ENCODE data around the gene EEA1.
A peak's percentile ranks its signal among the peaks of the same experiment; 100 is the strongest.
"Not testable (repeated sequence)": the region's sequence is repeated elsewhere in the genome, so short reads cannot be mapped to it uniquely, and the experiment has no call there.

EEA1 gene

DNA sequence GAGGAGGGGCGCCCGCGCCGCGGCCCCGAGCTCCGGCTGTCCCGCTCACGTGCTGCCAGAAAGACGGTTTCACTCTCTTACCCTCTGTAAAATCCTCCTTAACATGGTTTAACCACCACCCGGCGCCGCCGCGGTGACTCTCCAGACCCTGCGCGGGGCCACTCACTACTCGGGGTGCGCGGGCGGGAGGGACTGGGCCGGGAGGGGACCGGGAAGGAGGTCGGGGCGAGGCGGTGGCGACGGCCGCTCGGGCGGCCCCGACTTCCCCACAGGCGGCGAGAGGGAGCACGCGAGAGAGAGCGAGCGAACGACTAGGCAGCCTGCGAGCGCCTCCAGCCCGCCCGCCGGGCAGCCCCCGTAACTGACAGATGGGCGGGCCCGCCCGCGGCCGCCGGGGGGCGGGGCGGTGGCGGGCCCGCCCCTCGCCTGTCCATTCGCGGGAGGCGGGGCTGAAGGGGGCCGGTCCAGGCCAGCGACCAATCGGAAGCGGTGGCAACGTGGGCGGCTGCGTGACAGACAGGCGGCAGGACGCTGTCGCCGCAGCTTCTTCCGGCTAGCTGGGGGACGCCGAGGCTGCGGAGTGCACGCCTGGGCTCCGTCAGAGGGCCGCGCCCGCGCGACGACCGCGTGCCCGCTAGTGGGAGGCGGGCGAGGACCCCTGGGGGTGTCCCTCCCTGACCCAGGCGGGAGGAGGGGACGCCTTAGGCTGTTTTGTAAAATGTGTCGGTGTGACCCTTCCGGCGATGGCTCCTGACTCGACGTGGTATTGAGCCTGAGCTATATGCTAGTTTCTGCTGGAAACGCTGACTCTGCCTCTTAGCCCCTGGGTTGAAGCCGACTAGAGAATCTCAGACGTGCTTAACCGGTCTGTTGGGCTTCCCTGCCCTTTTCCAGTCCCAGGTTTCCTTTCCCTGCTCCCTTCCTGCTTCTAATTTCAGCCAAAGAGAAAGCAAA is at the start of gene EEA1:
TSS of gene EEA1 (minus strand) at position 334 of the 954 bp plus-strand sequence. CDS start at position 105, 229 bp downstream.
- DNase-seq (ENCODE audit: low read depth): peak; percentile 86

- DNase-seq (ENCODE audit: low read depth): no peak
Observed at GRCh38 chr12:92978607-92979006, 49.5 kb upstream of the EEA1 start.

DNA sequence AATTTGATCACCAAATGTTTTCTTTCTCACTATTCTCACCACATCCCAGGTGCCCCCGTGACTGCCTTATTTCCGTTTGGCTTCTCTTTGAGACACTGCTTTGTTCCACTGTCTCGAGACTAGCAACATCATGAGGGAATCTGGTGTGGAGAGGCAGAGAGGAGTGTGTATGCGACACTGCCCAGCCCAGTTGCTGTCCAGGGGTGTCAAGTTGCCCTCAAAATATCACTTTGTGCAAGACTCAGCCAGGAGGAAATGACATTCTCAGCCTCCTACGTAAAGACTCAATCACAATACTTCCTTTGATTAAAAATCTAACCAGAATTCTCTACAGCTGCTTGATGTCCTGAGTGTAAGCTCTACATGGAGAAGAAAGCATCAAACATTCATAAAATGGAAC is 48.2 kb upstream of the EEA1 start:
- DNase-seq (ENCODE audit: low read depth): no peak

DNA sequence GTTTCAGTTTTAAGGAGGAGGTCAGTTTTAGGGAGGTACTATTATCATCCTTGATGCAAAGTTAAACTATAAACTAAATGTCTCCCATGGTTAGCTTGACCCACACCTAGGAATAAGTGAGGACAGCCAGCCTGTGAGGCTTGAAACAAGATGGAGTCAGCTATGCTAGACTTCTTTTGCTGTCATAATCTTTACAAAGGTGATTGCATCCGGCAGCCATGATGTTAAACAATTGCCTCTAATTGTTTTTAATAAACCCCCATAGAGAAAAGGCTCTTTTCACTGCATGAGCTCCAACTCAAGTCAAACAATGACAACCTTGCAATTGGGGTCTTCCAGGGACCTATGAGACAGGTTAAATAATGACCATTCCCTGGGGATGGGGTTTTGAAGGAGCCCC is 45.7 kb upstream of the EEA1 start:
- no peak for DNase-seq (ENCODE audit: low read depth)

GRCh38 chr12:92973614-92974013 is 44.5 kb upstream of the EEA1 start:
- DNase-seq (ENCODE audit: low read depth): no peak

GRCh38 chr12:92971859-92972524 is 42.9 kb upstream of the EEA1 start:
- DNase-seq (ENCODE audit: low read depth): peak; percentile 58

- DNase-seq (ENCODE audit: low read depth): no peak
Observed at GRCh38 chr12:92968176-92968813, 39.2 kb upstream of the EEA1 start.

DNA sequence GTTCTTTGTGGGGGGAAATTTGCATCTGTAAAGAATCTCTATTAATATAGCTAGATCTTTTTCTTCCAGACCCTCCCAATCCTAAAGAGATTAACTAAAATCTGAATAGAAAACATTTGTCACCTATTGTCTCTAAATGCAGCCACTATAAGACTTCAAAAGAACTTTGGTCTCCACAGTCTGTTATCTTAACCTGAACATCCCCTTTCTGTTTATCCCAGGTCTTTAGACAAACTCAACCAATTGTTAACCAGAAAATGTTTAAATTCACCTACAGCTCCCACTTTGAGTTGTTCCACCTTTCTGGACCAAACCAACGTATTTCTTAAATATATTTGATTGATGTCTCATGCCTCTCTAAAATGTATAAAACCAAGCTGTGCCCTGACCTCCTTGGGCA is 35.3 kb upstream of the EEA1 start:
- DNase-seq (ENCODE audit: low read depth): not testable (repeated sequence)

GRCh38 chr12:92961949-92962348 is 32.9 kb upstream of the EEA1 start:
- DNase-seq (ENCODE audit: low read depth): no peak

GRCh38 chr12:92955997-92956663 is 27.0 kb upstream of the EEA1 start:
- no peak for DNase-seq (ENCODE audit: low read depth)

DNA sequence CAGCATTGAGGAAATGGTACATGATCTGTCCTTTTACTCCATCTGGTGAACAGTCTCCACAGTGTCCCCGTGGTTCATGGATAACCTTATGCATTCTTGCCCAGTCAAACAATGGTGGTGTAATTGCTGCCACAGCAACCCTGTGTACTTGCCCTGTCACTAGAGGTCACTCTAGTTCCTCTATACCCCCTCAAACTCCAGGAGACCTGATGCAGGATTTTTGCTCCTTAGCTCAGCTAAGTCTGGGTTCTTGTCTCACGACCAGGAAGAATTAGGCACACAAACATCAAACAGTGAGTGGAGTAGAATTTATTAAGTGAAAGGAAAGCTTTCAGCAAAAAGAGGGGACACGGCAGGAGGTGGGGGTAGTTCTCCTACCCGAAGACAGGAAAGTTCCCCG is 24.7 kb upstream of the EEA1 start:
- DNase-seq (ENCODE audit: low read depth): no peak

DNA sequence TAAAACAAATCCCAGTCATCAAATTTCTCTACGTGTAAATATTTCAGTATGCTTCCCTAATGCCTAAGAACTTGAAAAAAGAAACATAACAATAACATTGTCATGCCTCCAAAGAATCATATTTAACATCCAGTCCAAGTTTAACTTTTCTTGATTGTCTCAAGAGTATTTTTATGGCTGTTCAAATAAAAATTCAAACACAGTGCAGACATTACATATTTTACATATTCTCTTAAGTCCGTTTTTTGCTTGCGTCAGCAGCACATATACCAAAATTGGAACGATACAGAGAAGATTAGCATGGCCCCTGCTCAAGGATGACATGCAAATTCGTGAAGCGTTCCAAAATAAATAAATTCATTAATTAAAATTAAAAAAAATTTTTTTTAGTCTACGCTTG is 23.3 kb upstream of the EEA1 start:
- DNase-seq (ENCODE audit: low read depth): no peak

- no peak for DNase-seq (ENCODE audit: low read depth)
Observed at GRCh38 chr12:92951006-92951405, 21.9 kb upstream of the EEA1 start.

- no peak for DNase-seq (ENCODE audit: low read depth)
Observed at GRCh38 chr12:92950011-92950410, 20.9 kb upstream of the EEA1 start.

GRCh38 chr12:92949466-92949865 is 20.4 kb upstream of the EEA1 start:
- no peak for DNase-seq (ENCODE audit: low read depth)

DNA sequence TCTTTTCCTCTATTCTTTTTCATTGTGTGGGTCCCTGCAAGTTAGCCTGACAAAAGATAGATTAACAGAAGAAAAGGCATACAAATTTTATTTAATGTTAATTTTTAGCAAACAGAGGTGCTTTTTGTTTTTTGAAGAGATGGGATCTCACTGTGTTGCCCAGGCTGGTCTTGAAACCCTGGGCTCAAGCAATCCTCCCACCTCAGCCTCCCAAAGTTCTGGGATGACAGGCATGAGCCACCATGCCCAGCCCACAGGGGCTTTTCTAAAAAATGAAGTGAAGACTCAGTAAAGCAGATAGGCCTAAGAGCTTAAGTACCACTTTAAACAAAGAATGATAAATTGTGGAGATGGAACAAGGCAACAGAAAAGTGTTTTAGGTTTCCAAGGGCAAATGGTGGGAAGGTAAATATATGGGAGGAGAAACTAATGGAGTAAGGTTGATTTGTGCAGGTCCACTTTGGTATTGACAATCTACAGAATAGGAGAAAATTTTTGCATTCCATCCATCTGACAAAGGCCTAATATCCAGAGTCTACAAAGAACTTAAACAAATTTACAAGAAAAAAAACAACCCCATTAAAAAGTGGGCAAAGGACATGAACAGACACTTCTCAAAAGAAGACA is 18.6 kb upstream of the EEA1 start:
- DNase-seq (ENCODE audit: low read depth): no peak

GRCh38 chr12:92945659-92946220 is 16.6 kb upstream of the EEA1 start:
- DNase-seq (ENCODE audit: low read depth): no peak

GRCh38 chr12:92943482-92944250 is 14.6 kb upstream of the EEA1 start:
- no peak for DNase-seq (ENCODE audit: low read depth)

- no peak for DNase-seq (ENCODE audit: low read depth)
Observed at GRCh38 chr12:92942905-92943304, 13.8 kb upstream of the EEA1 start.

DNA sequence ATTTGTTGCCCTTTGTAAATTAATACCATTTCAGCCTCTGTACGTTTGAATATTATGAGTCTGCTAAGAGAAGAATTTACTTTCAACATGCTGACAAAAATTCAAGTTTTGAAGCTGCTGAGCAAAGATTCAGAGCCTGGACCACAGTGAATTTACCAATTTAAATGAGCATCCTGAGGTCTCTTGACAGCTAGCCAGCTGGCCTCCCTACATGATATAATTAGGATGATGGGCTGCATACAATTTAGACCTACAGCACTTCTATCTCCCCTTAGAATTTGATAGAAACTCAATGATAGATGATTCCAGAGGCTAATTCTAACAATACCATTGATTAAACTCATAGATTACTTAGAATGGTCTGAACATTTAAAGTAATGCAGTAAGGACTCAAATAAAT is 10.0 kb upstream of the EEA1 start:
- no peak for DNase-seq (ENCODE audit: low read depth)

GRCh38 chr12:92938638-92939037 is 9.5 kb upstream of the EEA1 start:
- DNase-seq (ENCODE audit: low read depth): no peak

Measured in HS-27A (cell line).